GM23338 (cell line): ENCODE results near the gene ADGRD1. TPM values are rescaled to one million over a fixed set of nuclear protein-coding genes. Genes with fewer than 3 reads are reported as not detected.

Experiments
- ATAC-seq: fragments of 200-7000 bp; cut with Tn5 transposase; 3 replicates; pipeline ENCODE4 v1.9.1; 2020
- DNase-seq: peaks from one replicate; pipeline ENCODE4 v3.0.0-alpha.2; 2015; ENCODE audit warnings: low spot score
- H2AFZ ChIP-seq: fragments of 200-600 bp; sonication (generic); 2 replicates; pipeline ENCODE4 v1.8.0; 2016; ENCODE audit warnings: antibody characterized with exemption, mild to moderate bottlenecking, moderate library complexity
- H3F3A ChIP-seq: fragments of 200-600 bp; sonication (generic); replicated peaks from 2 replicates; pipeline ENCODE4 v1.8.0; 2017; ENCODE audit warnings: antibody characterized with exemption, mixed run types, low read depth
- H3K27ac ChIP-seq: fragments of 200-600 bp; sonication (generic); 2 replicates; pipeline ENCODE4 v1.6.1; 2016; ENCODE audit warnings: low read depth
- H3K27me3 ChIP-seq: fragments of 200-600 bp; sonication (generic); 2 replicates; pipeline ENCODE4 v1.8.0; 2016; ENCODE audit warnings: mild to moderate bottlenecking, mixed run types, moderate library complexity; ENCODE audit not compliant: insufficient read depth
- H3K36me3 ChIP-seq: fragments of 200-600 bp; sonication (generic); 2 replicates; pipeline ENCODE4 v1.8.0; 2016; ENCODE audit warnings: mild to moderate bottlenecking; ENCODE audit not compliant: insufficient read depth
- H3K4me1 ChIP-seq: fragments of 200-600 bp; sonication (generic); 2 replicates; pipeline ENCODE4 v1.8.0; 2016; ENCODE audit warnings: mild to moderate bottlenecking, moderate library complexity; ENCODE audit not compliant: insufficient read depth
- H3K4me2 ChIP-seq: fragments of 200-600 bp; sonication (generic); 2 replicates; pipeline ENCODE4 v1.7.1; 2017; ENCODE audit warnings: mixed run types
- H3K4me3 ChIP-seq: fragments of 200-600 bp; sonication (generic); 2 replicates; pipeline ENCODE4 v1.6.1; 2016; ENCODE audit warnings: mixed run types
- H3K79me2 ChIP-seq: fragments of 200-600 bp; sonication (generic); replicated peaks from 2 replicates; pipeline ENCODE4 v1.8.0; 2017; ENCODE audit warnings: mild to moderate bottlenecking; ENCODE audit not compliant: insufficient read depth
- H3K9me2 ChIP-seq: fragments of 200-600 bp; sonication (generic); 2 replicates; pipeline ENCODE4 v1.8.0; 2017; ENCODE audit not compliant: insufficient read depth
- H4K20me1 ChIP-seq: fragments of 200-600 bp; sonication (generic); replicated peaks from 2 replicates; pipeline ENCODE4 v1.8.0; 2017; ENCODE audit warnings: mild to moderate bottlenecking; ENCODE audit not compliant: insufficient read depth
- H3K27ac Mint-ChIP-seq: 2 replicates; pipeline ENCODE4 v1.8.0; 2020; ENCODE audit warnings: inconsistent platforms, mild to moderate bottlenecking, moderate library complexity, mixed read lengths
- H3K27me3 Mint-ChIP-seq: 3 replicates; pipeline ENCODE4 v1.8.0; 2022; ENCODE audit warnings: low read depth, mild to moderate bottlenecking, moderate library complexity, mixed read lengths, inconsistent platforms; ENCODE audit not compliant: insufficient read depth, poor library complexity
- H3K36me3 Mint-ChIP-seq: 3 replicates; pipeline ENCODE4 v1.8.0; 2021; ENCODE audit warnings: low read depth, mild to moderate bottlenecking, inconsistent platforms, moderate library complexity, mixed read lengths
- H3K4me1 Mint-ChIP-seq: 3 replicates; pipeline ENCODE4 v1.8.0; 2020; ENCODE audit warnings: mild to moderate bottlenecking, inconsistent platforms, mixed read lengths
- H3K4me3 Mint-ChIP-seq: 3 replicates; pipeline ENCODE4 v1.8.0; 2021; ENCODE audit warnings: moderate library complexity, mild to moderate bottlenecking, inconsistent platforms, mixed read lengths
- H3K9me3 Mint-ChIP-seq: 3 replicates; pipeline ENCODE4 v1.8.0; 2020; ENCODE audit warnings: moderate library complexity, mild to moderate bottlenecking, inconsistent platforms, mixed read lengths
- JUNB ChIP-seq: IDR thresholded peaks from one replicate; pipeline ENCODE4 v1.6.1; 2016; ENCODE audit warnings: antibody characterized with exemption; ENCODE audit not compliant: unreplicated experiment
- POLR2AphosphoS5 ChIP-seq: IDR thresholded peaks from 2 replicates; pipeline ENCODE4 v1.6.1; 2016; ENCODE audit warnings: antibody characterized with exemption, low read depth
- ZNF331 ChIP-seq: fragments of 250-450 bp; sonication (Bioruptor Pico); IDR thresholded peaks from 2 replicates; pipeline ENCODE4 v1.5.0; 2020; ENCODE audit warnings: low read depth, mild to moderate bottlenecking, moderate library complexity
- polyA plus RNA-seq: library from polyadenylated mRNA; unstranded; fragments of >200 nt; fragmentation: Nextera tagmentation; extraction: Ambion mirVana; gene quantifications from 2 replicates; pipeline ENCODE4 v1.2.1, GENCODE V29; 2016
- total RNA-seq: library from RNA; depleted of rRNA; stranded (reverse); fragments of >200 nt; shearing (Covaris generic); gene quantifications from 2 replicates; pipeline ENCODE4 v1.2.3, GENCODE V29; 2014
- TF ChIP-seq, protein P1 (sequence below): IDR thresholded peaks from one replicate; pipeline ENCODE4 v1.6.1; 2018; ENCODE audit warnings: antibody characterized with exemption; ENCODE audit not compliant: unreplicated experiment
- TF ChIP-seq, protein P2 (sequence below): fragments of 250-450 bp; sonication (Bioruptor Pico); IDR thresholded peaks from 2 replicates; pipeline ENCODE4 v1.5.0; 2020; ENCODE audit warnings: mild to moderate bottlenecking, moderate library complexity
- TF ChIP-seq, protein P3 (sequence below), 2 experiments: fragments of 200-600 bp in 1 of 2; sonication (generic) in 1 of 2; conservative IDR thresholded peaks; 2 replicates each; pipeline versions ENCODE4 v1.5.1 to v1.6.1; 2016 to 2017; ENCODE audit warnings: antibody characterized with exemption in 2 of 2, low read depth in 2 of 2, mild to moderate bottlenecking in 2 of 2, moderate library complexity in 1 of 2

Gene ADGRD1
- total and polyA plus RNA-seq, 2 experiments from 2014 or later = 1.4 TPM; not detected in 1

DNA sequence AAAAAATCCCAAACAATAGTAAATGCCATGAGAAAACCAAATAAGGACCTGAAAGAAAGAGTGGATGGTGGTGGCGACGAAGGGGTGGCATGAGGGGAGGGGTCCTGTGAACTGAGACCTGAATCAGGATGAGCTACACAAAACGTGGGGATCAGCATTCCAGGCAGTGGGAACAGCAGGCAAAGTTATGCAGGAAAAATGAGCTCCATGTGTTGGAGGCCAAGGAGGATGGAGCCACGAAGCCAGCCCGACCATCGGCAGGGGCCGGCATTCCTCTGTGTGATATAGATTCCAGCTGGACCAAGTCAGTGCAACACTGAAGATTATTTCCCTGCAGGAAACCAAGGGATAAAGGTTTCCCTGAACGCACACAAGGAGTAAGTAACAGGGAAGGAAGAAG is 7.1 kb downstream of the ADGRD1 start:
- ATAC-seq = no peak
- Histone ChIP-seq H3K4me1 (no peaks in the 10 kb centered on the region), H3K27ac (no peak overlapping the region), H4K20me1 (no peaks in the 10 kb centered on the region), H3K9me2 (peaks cover 4% of the 10 kb centered on the region; the same call in 1 of the 2 replicates), H3K79me2 (no peaks in the 10 kb centered on the region), H2AFZ (no peak overlapping the region), H3K27me3 (no peaks in the 10 kb centered on the region), H3K4me3 (no peak overlapping the region), H3F3A (peaks cover 9% of the 10 kb centered on the region), H3K36me3 (no peaks in the 10 kb centered on the region), H3K4me2 (no peak overlapping the region)
- TF ChIP-seq JUNB (no peak), ZNF331 (CRISPR knock-in tag) (no peak), POLR2AphosphoS5 (no peak)
- TF ChIP-seq, protein P1, sequence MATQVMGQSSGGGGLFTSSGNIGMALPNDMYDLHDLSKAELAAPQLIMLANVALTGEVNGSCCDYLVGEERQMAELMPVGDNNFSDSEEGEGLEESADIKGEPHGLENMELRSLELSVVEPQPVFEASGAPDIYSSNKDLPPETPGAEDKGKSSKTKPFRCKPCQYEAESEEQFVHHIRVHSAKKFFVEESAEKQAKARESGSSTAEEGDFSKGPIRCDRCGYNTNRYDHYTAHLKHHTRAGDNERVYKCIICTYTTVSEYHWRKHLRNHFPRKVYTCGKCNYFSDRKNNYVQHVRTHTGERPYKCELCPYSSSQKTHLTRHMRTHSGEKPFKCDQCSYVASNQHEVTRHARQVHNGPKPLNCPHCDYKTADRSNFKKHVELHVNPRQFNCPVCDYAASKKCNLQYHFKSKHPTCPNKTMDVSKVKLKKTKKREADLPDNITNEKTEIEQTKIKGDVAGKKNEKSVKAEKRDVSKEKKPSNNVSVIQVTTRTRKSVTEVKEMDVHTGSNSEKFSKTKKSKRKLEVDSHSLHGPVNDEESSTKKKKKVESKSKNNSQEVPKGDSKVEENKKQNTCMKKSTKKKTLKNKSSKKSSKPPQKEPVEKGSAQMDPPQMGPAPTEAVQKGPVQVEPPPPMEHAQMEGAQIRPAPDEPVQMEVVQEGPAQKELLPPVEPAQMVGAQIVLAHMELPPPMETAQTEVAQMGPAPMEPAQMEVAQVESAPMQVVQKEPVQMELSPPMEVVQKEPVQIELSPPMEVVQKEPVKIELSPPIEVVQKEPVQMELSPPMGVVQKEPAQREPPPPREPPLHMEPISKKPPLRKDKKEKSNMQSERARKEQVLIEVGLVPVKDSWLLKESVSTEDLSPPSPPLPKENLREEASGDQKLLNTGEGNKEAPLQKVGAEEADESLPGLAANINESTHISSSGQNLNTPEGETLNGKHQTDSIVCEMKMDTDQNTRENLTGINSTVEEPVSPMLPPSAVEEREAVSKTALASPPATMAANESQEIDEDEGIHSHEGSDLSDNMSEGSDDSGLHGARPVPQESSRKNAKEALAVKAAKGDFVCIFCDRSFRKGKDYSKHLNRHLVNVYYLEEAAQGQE = no peak
- TF ChIP-seq, protein P2, sequence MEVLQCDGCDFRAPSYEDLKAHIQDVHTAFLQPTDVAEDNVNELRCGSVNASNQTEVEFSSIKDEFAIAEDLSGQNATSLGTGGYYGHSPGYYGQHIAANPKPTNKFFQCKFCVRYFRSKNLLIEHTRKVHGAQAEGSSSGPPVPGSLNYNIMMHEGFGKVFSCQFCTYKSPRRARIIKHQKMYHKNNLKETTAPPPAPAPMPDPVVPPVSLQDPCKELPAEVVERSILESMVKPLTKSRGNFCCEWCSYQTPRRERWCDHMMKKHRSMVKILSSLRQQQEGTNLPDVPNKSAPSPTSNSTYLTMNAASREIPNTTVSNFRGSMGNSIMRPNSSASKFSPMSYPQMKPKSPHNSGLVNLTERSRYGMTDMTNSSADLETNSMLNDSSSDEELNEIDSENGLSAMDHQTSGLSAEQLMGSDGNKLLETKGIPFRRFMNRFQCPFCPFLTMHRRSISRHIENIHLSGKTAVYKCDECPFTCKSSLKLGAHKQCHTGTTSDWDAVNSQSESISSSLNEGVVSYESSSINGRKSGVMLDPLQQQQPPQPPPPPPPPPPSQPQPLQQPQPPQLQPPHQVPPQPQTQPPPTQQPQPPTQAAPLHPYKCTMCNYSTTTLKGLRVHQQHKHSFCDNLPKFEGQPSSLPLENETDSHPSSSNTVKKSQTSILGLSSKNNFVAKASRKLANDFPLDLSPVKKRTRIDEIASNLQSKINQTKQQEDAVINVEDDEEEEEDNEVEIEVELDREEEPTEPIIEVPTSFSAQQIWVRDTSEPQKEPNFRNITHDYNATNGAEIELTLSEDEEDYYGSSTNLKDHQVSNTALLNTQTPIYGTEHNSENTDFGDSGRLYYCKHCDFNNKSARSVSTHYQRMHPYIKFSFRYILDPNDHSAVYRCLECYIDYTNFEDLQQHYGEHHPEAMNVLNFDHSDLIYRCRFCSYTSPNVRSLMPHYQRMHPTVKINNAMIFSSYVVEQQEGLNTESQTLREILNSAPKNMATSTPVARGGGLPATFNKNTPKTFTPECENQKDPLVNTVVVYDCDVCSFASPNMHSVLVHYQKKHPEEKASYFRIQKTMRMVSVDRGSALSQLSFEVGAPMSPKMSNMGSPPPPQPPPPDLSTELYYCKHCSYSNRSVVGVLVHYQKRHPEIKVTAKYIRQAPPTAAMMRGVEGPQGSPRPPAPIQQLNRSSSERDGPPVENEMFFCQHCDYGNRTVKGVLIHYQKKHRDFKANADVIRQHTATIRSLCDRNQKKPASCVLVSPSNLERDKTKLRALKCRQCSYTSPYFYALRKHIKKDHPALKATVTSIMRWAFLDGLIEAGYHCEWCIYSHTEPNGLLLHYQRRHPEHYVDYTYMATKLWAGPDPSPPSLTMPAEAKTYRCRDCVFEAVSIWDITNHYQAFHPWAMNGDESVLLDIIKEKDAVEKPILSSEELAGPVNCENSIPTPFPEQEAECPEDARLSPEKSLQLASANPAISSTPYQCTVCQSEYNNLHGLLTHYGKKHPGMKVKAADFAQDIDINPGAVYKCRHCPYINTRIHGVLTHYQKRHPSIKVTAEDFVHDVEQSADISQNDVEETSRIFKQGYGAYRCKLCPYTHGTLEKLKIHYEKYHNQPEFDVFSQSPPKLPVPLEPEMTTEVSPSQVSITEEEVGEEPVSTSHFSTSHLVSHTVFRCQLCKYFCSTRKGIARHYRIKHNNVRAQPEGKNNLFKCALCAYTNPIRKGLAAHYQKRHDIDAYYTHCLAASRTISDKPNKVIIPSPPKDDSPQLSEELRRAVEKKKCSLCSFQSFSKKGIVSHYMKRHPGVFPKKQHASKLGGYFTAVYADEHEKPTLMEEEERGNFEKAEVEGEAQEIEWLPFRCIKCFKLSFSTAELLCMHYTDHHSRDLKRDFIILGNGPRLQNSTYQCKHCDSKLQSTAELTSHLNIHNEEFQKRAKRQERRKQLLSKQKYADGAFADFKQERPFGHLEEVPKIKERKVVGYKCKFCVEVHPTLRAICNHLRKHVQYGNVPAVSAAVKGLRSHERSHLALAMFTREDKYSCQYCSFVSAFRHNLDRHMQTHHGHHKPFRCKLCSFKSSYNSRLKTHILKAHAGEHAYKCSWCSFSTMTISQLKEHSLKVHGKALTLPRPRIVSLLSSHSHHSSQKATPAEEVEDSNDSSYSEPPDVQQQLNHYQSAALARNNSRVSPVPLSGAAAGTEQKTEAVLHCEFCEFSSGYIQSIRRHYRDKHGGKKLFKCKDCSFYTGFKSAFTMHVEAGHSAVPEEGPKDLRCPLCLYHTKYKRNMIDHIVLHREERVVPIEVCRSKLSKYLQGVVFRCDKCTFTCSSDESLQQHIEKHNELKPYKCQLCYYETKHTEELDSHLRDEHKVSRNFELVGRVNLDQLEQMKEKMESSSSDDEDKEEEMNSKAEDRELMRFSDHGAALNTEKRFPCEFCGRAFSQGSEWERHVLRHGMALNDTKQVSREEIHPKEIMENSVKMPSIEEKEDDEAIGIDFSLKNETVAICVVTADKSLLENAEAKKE = no peak
- TF ChIP-seq, protein P3, sequence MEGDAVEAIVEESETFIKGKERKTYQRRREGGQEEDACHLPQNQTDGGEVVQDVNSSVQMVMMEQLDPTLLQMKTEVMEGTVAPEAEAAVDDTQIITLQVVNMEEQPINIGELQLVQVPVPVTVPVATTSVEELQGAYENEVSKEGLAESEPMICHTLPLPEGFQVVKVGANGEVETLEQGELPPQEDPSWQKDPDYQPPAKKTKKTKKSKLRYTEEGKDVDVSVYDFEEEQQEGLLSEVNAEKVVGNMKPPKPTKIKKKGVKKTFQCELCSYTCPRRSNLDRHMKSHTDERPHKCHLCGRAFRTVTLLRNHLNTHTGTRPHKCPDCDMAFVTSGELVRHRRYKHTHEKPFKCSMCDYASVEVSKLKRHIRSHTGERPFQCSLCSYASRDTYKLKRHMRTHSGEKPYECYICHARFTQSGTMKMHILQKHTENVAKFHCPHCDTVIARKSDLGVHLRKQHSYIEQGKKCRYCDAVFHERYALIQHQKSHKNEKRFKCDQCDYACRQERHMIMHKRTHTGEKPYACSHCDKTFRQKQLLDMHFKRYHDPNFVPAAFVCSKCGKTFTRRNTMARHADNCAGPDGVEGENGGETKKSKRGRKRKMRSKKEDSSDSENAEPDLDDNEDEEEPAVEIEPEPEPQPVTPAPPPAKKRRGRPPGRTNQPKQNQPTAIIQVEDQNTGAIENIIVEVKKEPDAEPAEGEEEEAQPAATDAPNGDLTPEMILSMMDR (conservative IDR thresholded peaks at IDR 0.05; ENCODE audit: low read depth in 2 of 2) = no peak
- Mint-ChIP-seq H3K4me1 (no peaks in the 10 kb centered on the region), H3K27ac (no peak overlapping the region), H3K36me3 (no peaks in the 10 kb centered on the region), H3K4me3 (no peak overlapping the region), H3K9me3 (no peaks in the 10 kb centered on the region), H3K27me3 (peaks cover 4% of the 10 kb centered on the region)
- no peak for DNase-seq
